ENCODE results near the gene LRRC1.
A peak's percentile ranks its signal among the peaks of the same experiment; 100 is the strongest.

Gene LRRC1

DNA sequence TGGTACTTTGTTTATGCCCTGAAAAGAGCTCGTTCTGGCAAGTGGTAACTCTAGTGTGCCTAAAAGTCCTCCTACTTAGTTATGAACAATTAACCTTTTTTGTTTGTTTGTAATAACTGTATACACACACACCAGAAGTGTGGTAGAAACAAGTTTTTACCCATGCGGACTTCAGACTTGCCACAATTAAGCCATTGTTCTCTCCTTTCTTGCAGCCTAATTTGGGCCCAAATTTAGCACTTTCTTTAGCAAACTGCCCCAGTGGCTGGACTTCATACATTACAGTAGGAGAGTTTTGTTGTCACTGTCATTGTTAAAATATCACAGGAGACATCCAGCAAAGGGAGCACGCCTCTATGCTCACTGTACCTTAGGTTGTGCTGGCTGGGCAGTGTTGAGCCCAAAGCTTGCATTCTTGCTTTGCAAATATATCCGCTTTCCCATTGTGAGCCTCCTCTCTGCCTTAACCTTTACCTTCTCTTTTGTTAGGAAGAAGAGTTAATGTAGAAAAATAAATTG, 53.0 kb downstream of the LRRC1 start:
- no peak for DNase-seq (ENCODE audit: low spot score)

- DNase-seq (ENCODE audit: low spot score) = no peak
These were observed 55.7 kb downstream of the LRRC1 start for GRCh38 chr6:53850527-53850926.

- no peak for DNase-seq (ENCODE audit: low spot score)
These were observed 56.8 kb downstream of the LRRC1 start for GRCh38 chr6:53851561-53851960.

DNA sequence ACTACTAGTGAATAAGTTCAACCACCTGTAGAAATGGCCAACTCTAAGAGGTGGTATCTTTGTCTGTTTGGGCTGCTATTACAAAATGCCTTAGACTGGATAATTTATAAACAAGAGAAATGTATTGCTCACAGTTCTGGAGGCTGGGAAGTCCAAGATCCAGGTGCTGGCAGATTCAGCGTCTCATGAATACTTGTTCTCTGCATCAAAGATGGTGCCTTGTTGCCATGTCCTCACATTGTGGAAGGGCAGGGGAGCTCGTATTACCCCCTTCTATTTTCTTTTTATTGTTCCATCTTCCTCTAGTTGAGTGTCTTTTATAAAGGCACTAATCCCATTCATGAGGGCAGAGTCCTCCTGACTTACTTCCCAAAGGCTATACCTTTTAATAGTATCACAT, 58.0 kb downstream of the LRRC1 start:
- no peak for DNase-seq (ENCODE audit: low spot score)

GRCh38 chr6:53854843-53855567, 60.2 kb downstream of the LRRC1 start:
- no peak for DNase-seq (ENCODE audit: low spot score)

DNA sequence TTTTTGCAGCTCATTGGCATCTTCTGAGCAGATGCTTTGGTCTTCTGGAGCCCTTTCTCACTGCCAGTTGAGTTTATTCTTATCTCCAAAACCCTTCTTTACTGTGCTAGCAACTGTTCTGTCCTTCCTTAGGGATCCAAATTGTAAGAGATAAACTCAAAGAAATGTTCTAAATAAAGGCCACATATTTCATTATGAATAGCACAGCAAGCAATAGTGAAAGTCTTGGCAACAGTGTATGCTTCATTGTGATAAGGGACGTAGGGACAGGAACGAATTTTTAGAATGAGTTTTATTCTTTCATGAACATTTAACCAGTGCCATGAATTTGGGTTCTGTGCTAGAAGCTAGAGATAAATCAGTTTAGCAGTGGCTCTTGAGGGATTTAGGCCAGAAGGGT, 61.1 kb downstream of the LRRC1 start:
- no peak for DNase-seq (ENCODE audit: low spot score)

GRCh38 chr6:53857318-53858094, 62.7 kb downstream of the LRRC1 start:
- peak; percentile 31 for DNase-seq (ENCODE audit: low spot score)

DNA sequence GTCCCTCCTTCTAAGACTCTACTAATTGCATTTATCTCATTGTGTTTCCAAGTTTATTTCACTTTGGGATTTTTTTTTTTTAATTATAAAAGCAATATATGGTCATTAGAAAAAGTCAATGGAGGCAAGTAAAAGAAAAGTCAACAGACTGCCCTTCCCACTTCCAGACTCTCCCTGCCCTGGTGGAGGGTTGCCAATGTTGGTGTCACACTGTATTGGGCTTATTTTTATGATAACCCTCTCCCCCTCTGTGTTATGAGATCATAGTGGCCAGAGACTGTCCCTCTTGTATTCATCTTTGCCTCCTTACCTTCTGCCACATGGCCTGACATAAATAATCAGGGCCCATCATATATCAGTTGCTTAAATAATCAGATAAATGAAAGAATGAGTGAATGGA, 63.4 kb downstream of the LRRC1 start:
- DNase-seq (ENCODE audit: low spot score) = no peak

GRCh38 chr6:53858913-53859312, 64.1 kb downstream of the LRRC1 start:
- no peak for DNase-seq (ENCODE audit: low spot score)

DNA sequence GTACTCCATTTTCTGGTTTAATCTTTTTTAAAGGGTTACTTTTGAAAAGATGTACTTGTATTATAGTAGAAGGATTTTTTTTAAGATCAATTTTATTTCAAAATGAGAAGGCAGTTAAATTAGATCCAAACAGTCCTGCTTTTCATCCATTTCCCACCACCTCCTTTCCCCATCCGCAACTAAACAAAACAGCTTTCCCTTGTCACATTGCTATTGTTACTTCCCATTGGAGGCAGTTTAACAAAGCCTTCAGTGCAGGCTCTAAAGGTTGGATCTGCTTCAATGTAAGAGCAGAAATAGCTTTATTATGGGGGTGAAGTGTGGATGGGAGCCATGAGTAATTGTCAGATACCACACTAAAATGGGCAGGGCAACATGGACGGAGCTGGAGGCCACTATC, 65.7 kb downstream of the LRRC1 start:
- no peak for DNase-seq (ENCODE audit: low spot score)

- no peak for DNase-seq (ENCODE audit: low spot score)
These were observed 66.7 kb downstream of the LRRC1 start for GRCh38 chr6:53861518-53861917.

GRCh38 chr6:53862662-53863462, 68.1 kb downstream of the LRRC1 start:
- DNase-seq (ENCODE audit: low spot score) = peak; percentile 80

GRCh38 chr6:53864781-53865180, 70.0 kb downstream of the LRRC1 start:
- DNase-seq (ENCODE audit: low spot score) = no peak

DNA sequence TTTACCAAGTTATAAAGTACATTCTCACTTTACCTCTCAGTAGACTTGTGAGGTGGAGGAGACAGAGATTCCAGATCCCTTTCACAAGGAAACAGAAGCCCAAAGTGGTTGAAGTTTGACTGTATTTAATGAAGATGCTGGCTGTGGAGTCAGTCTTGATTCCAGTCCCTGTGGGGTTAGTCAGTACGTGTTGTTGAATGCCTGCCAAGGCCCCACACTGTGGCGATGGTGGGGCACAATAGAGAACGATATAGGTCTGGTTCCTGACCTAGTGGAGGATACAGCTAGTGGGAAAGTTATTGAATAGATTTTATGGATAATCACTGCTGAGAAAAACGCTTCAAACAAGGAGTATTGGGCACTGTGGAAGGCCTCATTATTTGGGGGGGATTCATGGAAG, 71.4 kb downstream of the LRRC1 start:
- no peak for DNase-seq (ENCODE audit: low spot score)

DNA sequence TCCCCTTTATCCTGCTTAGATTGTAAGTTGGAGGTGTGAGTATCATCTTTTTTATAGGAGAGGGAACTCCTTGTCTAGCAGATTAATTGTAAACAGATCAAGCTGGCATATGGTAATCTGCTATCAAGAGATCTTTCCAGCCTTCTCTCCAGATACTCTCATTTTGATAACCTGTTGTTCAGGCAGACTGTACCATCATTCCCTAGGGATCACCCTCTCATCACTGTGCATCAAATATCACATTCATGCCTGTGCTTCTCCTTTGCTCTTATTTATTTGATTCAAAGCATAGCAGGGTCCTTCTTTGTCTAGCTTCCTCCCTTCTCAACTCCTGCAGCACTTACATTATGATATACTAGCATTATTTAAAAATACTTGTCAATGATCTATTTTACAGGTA, 73.8 kb downstream of the LRRC1 start:
- no peak for DNase-seq (ENCODE audit: low spot score)

GRCh38 chr6:53869964-53870363, 75.2 kb downstream of the LRRC1 start:
- no peak for DNase-seq (ENCODE audit: low spot score)

- DNase-seq (ENCODE audit: low spot score) = no peak
These were observed 79.1 kb downstream of the LRRC1 start for GRCh38 chr6:53873922-53874321.

DNA sequence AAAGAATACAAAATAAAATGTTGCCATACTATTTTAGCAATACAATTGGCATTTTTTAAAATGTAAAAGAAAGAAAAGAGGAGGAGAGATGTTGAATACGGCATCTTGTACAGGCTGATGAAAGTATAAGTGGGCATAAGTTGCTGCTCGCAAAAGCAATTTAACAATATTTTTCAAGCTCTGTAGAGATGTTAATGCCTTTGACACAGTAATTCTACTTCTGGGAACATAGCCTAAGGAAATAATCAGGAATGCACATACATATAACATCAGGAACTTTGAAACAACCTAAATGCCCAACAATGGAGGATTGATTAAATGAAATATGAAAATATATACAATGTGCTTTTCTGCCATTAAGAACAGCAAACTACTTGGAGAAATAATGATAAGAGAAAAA, 80.2 kb downstream of the LRRC1 start:
- no peak for DNase-seq (ENCODE audit: low spot score)

- DNase-seq (ENCODE audit: low spot score) = no peak
These were observed 82.3 kb downstream of the LRRC1 start for GRCh38 chr6:53877151-53877550.

DNA sequence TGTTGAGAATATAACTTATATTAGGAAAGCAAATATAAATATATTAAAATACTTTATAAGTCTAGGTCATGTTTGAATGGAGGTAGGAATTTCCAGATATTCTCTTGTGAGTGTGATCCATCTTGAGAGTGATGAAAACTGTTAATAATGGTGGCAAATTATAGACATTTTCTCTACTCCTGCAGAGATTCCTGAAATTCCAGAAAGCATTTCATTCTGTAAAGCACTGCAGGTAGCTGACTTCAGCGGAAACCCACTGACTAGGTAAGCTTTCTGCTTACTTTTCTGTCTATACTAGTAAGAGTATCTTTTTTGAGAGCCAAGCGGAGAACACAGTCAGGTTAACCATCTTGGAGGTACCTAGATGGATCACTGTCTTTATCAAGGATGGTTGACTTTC, 84.0 kb downstream of the LRRC1 start:
- DNase-seq (ENCODE audit: low spot score) = no peak

GRCh38 chr6:53879608-53880007, 84.8 kb downstream of the LRRC1 start:
- DNase-seq (ENCODE audit: low spot score) = no peak

DNA sequence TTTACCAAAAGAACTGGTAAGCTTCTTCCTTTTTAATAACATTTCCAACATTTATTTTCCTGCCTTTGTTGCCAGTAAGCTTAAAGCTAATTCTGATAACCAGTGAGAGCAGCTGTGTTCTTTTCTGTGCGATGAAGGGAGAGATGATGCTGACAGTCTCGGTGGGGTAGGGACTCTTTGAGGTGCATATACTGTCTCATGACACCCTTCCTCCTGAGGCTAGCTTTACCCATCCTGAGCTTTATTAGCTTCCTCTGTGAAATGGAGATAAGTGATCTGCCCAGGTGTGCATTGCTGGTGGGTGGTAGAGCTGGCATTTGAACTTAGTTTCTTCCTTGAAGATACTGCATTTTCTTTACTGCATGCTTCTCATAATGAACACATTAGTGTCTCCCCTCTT, 92.5 kb downstream of the LRRC1 start:
- no peak for DNase-seq (ENCODE audit: low spot score)

DNA sequence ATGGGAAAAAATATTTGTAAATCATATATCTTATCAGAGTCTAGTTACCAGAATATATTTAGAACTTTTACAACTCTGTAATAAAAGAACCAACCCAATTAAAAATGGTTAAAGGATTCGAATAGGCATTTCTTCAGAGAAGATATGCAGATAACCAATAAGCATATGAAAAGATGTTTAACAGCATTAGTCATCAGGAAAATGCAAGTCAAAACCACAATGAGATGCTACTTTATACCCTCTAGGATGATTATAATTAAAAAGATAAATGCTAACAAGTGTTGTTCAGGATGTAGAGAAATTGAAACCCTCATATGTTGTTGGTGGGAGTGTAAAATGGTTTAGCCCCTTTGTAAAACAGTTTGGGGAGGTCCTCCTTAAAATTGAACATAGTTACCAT, 94.1 kb downstream of the LRRC1 start:
- DNase-seq (ENCODE audit: low spot score) = no peak

All from GM03348 (cell line).